Mesendoderm (in vitro differentiated cells): ENCODE measurements around the gene OPRL1.

Experiments
- DNase-seq: peaks from one replicate; pipeline ENCODE4 v3.0.0; 2013
- H2AK5ac ChIP-seq: 2 replicates; pipeline ENCODE4 v1.6.1; 2013; ENCODE audit warnings: low read length, inconsistent platforms
- H2BK120ac ChIP-seq: 2 replicates; pipeline ENCODE4 v1.6.1; 2013; ENCODE audit warnings: low read depth, mild to moderate bottlenecking, low read length, moderate library complexity, mixed read lengths
- H2BK15ac ChIP-seq: replicated peaks from 2 replicates; pipeline ENCODE4 v1.6.1; 2013; ENCODE audit warnings: low read depth, mild to moderate bottlenecking, moderate library complexity
- H2BK5ac ChIP-seq: 2 replicates; pipeline ENCODE4 v1.6.1; 2013; ENCODE audit warnings: low read length, inconsistent platforms
- H3K18ac ChIP-seq: 2 replicates; pipeline ENCODE4 v1.6.1; 2013; ENCODE audit warnings: mild to moderate bottlenecking, low read length, mixed read lengths
- H3K23ac ChIP-seq: one replicate; pipeline ENCODE4 v1.6.1; 2013; ENCODE audit warnings: low read length
- H3K27ac ChIP-seq: 2 replicates; pipeline ENCODE4 v1.5.1; 2013; ENCODE audit warnings: low read depth, mild to moderate bottlenecking, inconsistent platforms, low read length, moderate library complexity
- H3K27me3 ChIP-seq: 2 replicates; pipeline ENCODE4 v1.6.1; 2013; ENCODE audit warnings: low read length, control low read depth, mild to moderate bottlenecking, inconsistent platforms; ENCODE audit not compliant: insufficient read depth, poor library complexity
- H3K36me3 ChIP-seq: 2 replicates; pipeline ENCODE4 v1.6.1; 2013; ENCODE audit warnings: low read length, inconsistent platforms; ENCODE audit not compliant: control insufficient read depth, insufficient read depth
- H3K4ac ChIP-seq: one replicate; pipeline ENCODE4 v1.6.1; 2013; ENCODE audit warnings: low read depth, mild to moderate bottlenecking, low read length, moderate library complexity
- H3K4me1 ChIP-seq: 2 replicates; pipeline ENCODE4 v1.6.1; 2013; ENCODE audit warnings: low read depth, low read length, inconsistent platforms; ENCODE audit not compliant: control insufficient read depth
- H3K4me2 ChIP-seq: 2 replicates; pipeline ENCODE4 v1.6.1; 2013; ENCODE audit warnings: low read length
- H3K4me3 ChIP-seq: 2 replicates; pipeline ENCODE4 v1.5.1; 2013; ENCODE audit warnings: mild to moderate bottlenecking, low read length
- H3K56ac ChIP-seq: one replicate; pipeline ENCODE4 v1.6.1; 2013; ENCODE audit warnings: low read length
- H3K79me1 ChIP-seq: 2 replicates; pipeline ENCODE4 v1.6.1; 2013; ENCODE audit warnings: low read length, inconsistent platforms
- H3K79me2 ChIP-seq: 2 replicates; pipeline ENCODE4 v1.6.1; 2013; ENCODE audit warnings: mild to moderate bottlenecking, low read length; ENCODE audit not compliant: control insufficient read depth, insufficient read depth
- H3K9ac ChIP-seq: 2 replicates; pipeline ENCODE4 v1.6.1; 2013; ENCODE audit warnings: low read length, inconsistent platforms
- H4K5ac ChIP-seq: one replicate; pipeline ENCODE4 v1.6.1; 2013; ENCODE audit warnings: low read length
- H4K8ac ChIP-seq: one replicate; pipeline ENCODE4 v1.6.1; 2013; ENCODE audit warnings: low read depth, mild to moderate bottlenecking, control low read depth, low read length, moderate library complexity
- WGBS: extraction: QIAGEN DNeasy Blood & Tissue Kit; methylation state at CpG from one replicate; pipeline ENCODE4 v1.1.7; 2013; ENCODE audit warnings: low lambda C conversion rate, missing lambda C conversion rate; ENCODE audit not compliant: insufficient coverage; ENCODE audit errors: extremely low coverage; 5-methylcytosine and 5-hydroxymethylcytosine counted together

OPRL1 gene

DNA sequence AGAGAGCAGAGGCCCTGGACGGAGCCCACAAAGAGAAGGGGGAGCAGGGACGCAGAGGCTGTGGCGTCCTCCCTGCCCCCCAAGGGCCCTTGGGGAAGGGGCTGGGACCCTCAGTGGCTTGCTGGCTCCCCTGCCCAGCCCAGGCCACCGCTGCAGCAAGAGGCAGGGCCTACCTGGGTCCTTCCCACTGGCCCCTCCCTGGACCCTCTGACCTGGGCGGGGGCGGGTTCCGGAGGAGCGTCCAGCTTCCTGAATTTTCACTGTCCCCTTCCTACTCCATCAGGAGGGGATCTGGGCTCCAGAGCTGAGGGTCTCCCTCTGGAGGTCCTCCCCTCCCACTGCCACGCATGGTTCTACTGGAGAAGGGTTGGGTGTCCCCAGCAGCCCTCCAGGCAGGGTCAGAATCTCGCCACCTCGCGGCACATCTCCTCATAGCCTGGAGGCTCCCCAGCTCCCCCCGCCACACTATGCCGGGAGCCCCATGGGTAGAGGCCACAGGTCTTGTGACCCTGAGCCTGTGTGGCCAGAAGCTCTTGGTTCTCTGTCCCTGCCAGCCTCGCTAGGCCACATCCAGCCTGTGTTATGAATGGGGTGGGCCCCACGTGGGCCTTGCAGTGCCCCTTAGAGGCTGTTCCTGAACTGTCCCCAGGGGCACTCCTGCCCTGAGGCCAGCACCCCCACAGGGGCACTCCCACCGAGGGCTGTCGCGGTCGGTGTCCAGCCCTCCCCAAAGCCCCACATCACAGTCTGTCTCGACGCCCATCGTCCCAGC is 29.4 kb upstream of the OPRL1 start:
- H3K4ac ChIP-seq: no peak overlapping the region
- H3K4me3 ChIP-seq: no peak overlapping the region
- peaks cover 13% of the 10 kb centered on the region for H3K4me1 ChIP-seq
- no peak overlapping the region for H3K4me2 ChIP-seq
- H3K36me3 ChIP-seq: no peaks in the 10 kb centered on the region
- no peak for DNase-seq
- no peak overlapping the region for H3K23ac ChIP-seq
- H4K5ac ChIP-seq: no peak overlapping the region
- peak overlapping the region; percentile 2 for H3K56ac ChIP-seq
- H3K27ac ChIP-seq: no peak overlapping the region
- peaks cover 8% of the 10 kb centered on the region for H3K27me3 ChIP-seq
- WGBS: no CpG with 5 or more reads among the region's 23 CpGs
- H3K79me1 ChIP-seq: no peaks in the 10 kb centered on the region
- H2AK5ac ChIP-seq: no peak overlapping the region
- H3K9ac ChIP-seq: no peak overlapping the region
- no peak overlapping the region for H2BK5ac ChIP-seq
- H3K18ac ChIP-seq: no peak overlapping the region
- no peak overlapping the region for H4K8ac ChIP-seq
- H2BK120ac ChIP-seq: no peak overlapping the region
- H2BK15ac ChIP-seq: no peak overlapping the region
- no peaks in the 10 kb centered on the region for H3K79me2 ChIP-seq

DNA sequence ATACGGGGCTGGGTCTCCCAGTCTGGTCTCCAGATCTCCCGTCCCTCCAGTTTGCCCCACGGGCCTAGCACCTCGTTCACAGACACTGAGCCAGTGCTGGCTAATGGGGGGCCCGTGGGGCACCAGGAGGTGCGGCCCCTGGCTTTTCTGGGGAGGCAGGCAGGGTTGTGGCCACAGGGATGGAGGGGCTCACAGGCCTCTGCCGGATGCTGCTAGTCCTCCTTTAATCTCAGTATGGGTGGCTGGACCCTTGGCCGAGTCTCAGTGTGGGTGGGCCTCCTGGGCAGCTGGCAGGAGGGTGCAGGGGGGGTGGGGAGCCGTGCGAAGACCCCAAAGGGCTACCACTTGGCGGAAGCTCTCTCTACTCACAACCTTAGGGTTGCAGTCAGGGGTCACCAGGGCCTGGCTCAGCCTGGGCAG is 28.8 kb upstream of the OPRL1 start:
- Histone ChIP-seq H3K27ac (no peak overlapping the region), H2AK5ac (no peak overlapping the region), H3K4me3 (no peak overlapping the region), H3K27me3 (peaks cover 8% of the 10 kb centered on the region), H3K4me2 (no peak overlapping the region), H3K36me3 (no peaks in the 10 kb centered on the region), H3K23ac (no peak overlapping the region), H3K56ac (no peak overlapping the region), H2BK5ac (no peak overlapping the region), H3K4ac (no peak overlapping the region), H4K8ac (no peak overlapping the region), H3K79me1 (no peaks in the 10 kb centered on the region), H4K5ac (no peak overlapping the region), H3K79me2 (no peaks in the 10 kb centered on the region), H2BK120ac (no peak overlapping the region), H3K4me1 (peaks cover 11% of the 10 kb centered on the region), H2BK15ac (no peak overlapping the region), H3K18ac (no peak overlapping the region), H3K9ac (no peak overlapping the region)
- no CpG with 5 or more reads among the region's 11 CpGs for whole genome bisulfite sequencing
- no peak for DNase-seq

DNA sequence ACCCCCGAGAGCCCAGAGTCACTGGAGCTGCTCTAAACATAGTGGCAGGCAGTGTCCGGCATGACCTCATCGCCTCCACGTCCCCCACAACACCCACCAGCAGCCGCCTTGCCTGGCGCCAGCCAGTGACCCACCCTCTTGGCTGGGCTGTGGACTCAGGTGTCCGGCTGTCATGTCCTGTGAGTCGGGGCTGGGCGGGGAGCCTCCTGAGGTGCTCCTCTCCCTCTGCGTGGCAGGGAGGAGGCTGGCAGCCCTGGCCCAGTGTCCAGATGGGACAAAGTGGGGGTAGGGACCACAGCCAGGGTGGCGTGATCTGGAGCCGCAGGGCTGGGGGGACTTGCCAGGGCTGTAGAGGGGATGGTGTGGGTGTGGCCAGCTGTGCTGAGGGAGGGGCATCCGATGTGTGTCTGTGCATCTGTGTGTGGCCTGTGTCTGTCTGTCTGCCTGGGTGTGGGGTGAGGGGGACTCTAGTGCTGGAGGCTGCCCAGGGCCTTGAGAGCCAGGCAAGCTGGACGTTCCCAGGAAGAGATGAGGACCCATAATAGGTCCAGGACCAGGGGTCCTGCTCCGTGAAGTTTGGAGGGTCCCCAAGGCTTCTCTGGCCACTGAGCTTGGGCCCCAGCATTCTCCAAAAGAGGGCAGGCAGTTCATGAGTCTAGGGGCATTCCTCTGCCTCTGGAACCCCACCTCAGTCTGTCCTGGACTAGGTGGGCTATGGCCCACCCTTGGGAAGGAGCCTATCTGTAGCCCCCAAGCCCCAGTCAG is 28.1 kb upstream of the OPRL1 start:
- no peak for DNase-seq
- Histone ChIP-seq H3K27ac (no peak overlapping the region), H3K36me3 (no peaks in the 10 kb centered on the region), H4K8ac (no peak overlapping the region), H3K9ac (no peak overlapping the region), H3K4me2 (no peak overlapping the region), H3K23ac (no peak overlapping the region), H3K27me3 (peaks cover 8% of the 10 kb centered on the region), H2BK5ac (no peak overlapping the region), H2AK5ac (no peak overlapping the region), H2BK120ac (no peak overlapping the region), H2BK15ac (no peak overlapping the region), H3K4ac (no peak overlapping the region), H3K4me3 (no peak overlapping the region), H4K5ac (no peak overlapping the region), H3K56ac (no peak overlapping the region), H3K79me1 (no peaks in the 10 kb centered on the region), H3K18ac (no peak overlapping the region), H3K79me2 (no peaks in the 10 kb centered on the region), H3K4me1 (peaks cover 11% of the 10 kb centered on the region)
- no CpG with 5 or more reads among the region's 15 CpGs for WGBS

DNA sequence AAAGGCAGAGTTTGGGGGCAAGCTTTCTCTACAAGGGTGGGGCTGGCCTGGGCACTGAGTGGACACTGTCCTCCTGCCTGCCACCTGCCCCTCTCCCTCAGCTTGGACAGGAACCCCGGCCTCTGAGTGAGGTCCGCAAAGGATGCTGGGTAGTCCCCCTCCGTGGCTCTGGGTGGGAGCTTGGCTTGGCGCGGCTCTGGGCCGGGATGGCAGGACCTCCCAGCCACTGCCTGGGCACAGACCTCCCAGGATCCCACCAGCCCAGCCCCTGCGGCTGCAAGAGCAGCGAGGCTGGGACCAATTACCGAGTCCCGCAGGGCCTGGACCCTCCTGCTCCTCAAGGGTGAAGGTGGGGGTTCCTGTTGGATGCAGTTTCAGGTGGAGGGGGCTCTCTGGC is 27.6 kb upstream of the OPRL1 start:
- H3K79me2 ChIP-seq: no peaks in the 10 kb centered on the region
- peaks cover 11% of the 10 kb centered on the region for H3K4me1 ChIP-seq
- H3K9ac ChIP-seq: no peak overlapping the region
- H3K36me3 ChIP-seq: no peaks in the 10 kb centered on the region
- no peak overlapping the region for H3K27ac ChIP-seq
- no peak overlapping the region for H3K18ac ChIP-seq
- H2AK5ac ChIP-seq: no peak overlapping the region
- H3K79me1 ChIP-seq: no peaks in the 10 kb centered on the region
- H3K27me3 ChIP-seq: peaks cover 8% of the 10 kb centered on the region
- H3K23ac ChIP-seq: no peak overlapping the region
- no peak for DNase-seq
- H3K56ac ChIP-seq: no peak overlapping the region
- H3K4me3 ChIP-seq: no peak overlapping the region
- no peak overlapping the region for H4K8ac ChIP-seq
- no peak overlapping the region for H2BK5ac ChIP-seq
- H2BK120ac ChIP-seq: no peak overlapping the region
- WGBS: no CpG with 5 or more reads among the region's 10 CpGs
- no peak overlapping the region for H2BK15ac ChIP-seq
- H3K4me2 ChIP-seq: no peak overlapping the region
- no peak overlapping the region for H4K5ac ChIP-seq
- no peak overlapping the region for H3K4ac ChIP-seq

DNA sequence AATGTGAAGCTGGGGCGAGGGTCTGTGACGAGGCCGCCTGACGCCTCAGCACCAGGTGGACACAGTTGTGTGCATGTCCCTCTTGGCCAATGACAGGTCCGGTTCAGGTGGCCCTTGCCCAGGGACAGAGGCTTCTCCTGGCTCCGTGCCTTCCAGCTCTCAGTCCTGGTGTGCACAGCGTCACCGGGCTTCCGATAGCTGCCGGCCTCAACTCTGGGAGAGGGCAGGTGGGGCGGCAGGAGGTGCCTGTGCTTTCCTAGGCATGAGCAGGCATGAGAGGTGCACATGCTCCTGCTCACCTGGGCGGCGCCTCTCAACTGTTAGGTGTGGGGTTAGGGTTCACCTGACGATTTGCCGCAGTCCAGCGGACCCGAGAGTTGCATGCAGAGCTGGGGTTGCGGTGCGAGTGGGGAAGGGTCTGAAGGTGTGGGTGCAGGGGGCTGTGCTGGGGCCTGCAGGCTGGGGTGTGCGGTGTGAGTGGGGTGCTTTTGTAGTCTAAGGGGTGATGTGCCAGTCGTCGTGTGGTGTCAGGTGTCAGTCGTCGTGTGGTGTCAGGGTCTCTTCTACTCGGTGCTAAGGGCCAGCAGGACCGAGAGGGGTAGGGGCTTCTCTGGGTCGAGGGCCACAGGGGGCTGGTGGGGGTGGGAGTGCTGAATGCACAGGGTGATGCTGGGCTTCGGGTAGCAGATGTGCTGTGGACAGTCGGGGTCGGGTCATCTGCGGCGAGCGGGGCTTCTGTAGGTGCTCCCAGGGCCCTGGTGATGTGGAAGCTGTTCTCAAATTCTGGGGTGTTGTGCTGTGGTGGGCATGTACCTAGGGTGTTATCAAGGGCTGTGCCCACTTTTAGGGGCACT is 26.7 kb upstream of the OPRL1 start:
- Histone ChIP-seq H2AK5ac (peak overlapping the region; percentile 98), H3K79me1 (no peaks in the 10 kb centered on the region), H3K23ac (no peak overlapping the region), H4K8ac (no peak overlapping the region), H3K79me2 (no peaks in the 10 kb centered on the region), H3K36me3 (no peaks in the 10 kb centered on the region), H3K4me1 (peaks cover 11% of the 10 kb centered on the region), H3K9ac (peak overlapping the region; percentile 59), H3K4me3 (no peak overlapping the region), H3K27ac (no peak overlapping the region), H2BK15ac (no peak overlapping the region), H3K56ac (peak overlapping the region; percentile 85), H3K18ac (peak overlapping the region; percentile 15), H3K4ac (peak overlapping the region; percentile 50), H3K4me2 (no peak overlapping the region), H2BK5ac (peak overlapping the region; percentile 87), H3K27me3 (peaks cover 5% of the 10 kb centered on the region), H4K5ac (no peak overlapping the region), H2BK120ac (no peak overlapping the region)
- DNase-seq: no peak
- no CpG with 5 or more reads among the region's 33 CpGs for WGBS
